Kidney (tissue), 14 donors: Measurements from ENCODE around the gene EFNA3. TPM values are rescaled to one million over a fixed set of nuclear protein-coding genes. Genes with fewer than 3 reads are reported as not detected.

Source experiments
- DNase-seq, 5 donors: peaks; one replicate each; pipeline ENCODE4 v3.0.0-alpha.2; 2013 to 2020
- FAIRE-seq: peaks from 2 replicates; lab custom pipeline; 2012; peaks lifted over from hg19 to GRCh38; lab: Jason Lieb, UNC
- H3K27ac ChIP-seq, 2 donors: one replicate each; pipeline ENCODE4 v1.7.0; 2013; ENCODE audit warnings: low read depth in 2 of 2, low read length in 2 of 2, inconsistent platforms in 1 of 2
- H3K27me3 ChIP-seq: one replicate; pipeline ENCODE4 v1.7.1; 2013; ENCODE audit warnings: low read length, inconsistent platforms; ENCODE audit not compliant: control insufficient read depth, insufficient read depth
- H3K36me3 ChIP-seq, 3 donors: one replicate each; pipeline versions ENCODE4 v1.7.0 to v1.7.1; 2013; ENCODE audit warnings: low read length in 3 of 3, control low read depth in 1 of 3, inconsistent platforms in 1 of 3; ENCODE audit not compliant: insufficient read depth in 3 of 3, control insufficient read depth in 2 of 3
- H3K4me1 ChIP-seq, 3 donors: one replicate each; pipeline versions ENCODE4 v1.7.0 to v1.7.1; 2013; ENCODE audit warnings: low read length in 3 of 3, inconsistent platforms in 1 of 3, low read depth in 1 of 3; ENCODE audit not compliant: control insufficient read depth in 2 of 3, insufficient read depth in 2 of 3
- H3K4me3 ChIP-seq, 3 donors: one replicate each; pipeline versions ENCODE4 v1.7.0 to v1.8.1; 2013; ENCODE audit warnings: low read length in 3 of 3, control low read depth in 1 of 3, inconsistent platforms in 1 of 3
- H3K9ac ChIP-seq, 3 donors: one replicate each; pipeline versions ENCODE4 v1.7.0 to v1.7.1; 2013; ENCODE audit warnings: low read length in 3 of 3, control low read depth in 1 of 3, inconsistent platforms in 1 of 3
- H3K9me3 ChIP-seq, 3 donors: one replicate each; pipeline versions ENCODE4 v1.7.0 to v1.7.1; 2013; ENCODE audit warnings: low read length in 3 of 3, control low read depth in 1 of 3, inconsistent platforms in 1 of 3; ENCODE audit not compliant: control insufficient read depth in 2 of 3, insufficient read depth in 1 of 3
- intact Hi-C: fragments of 100-400 bp; cut with DNase I; formaldehyde crosslinking; loops from one replicate; pipeline ENCODE4 v1.11.1; 2022
- polyA plus RNA-seq: library from polyadenylated mRNA; stranded (reverse); fragments of 350-450 nt; fragmentation: Illumina TruSeq; extraction: RNeasy Lipid Tissue Mini Kit (QIAGEN cat#74804); gene quantifications from one replicate; pipeline ENCODE4 v1.2.3, GENCODE V29; 2014; ENCODE audit warnings: low read depth, low replicate concordance; ENCODE audit not compliant: insufficient read depth
- total RNA-seq: library from RNA; stranded (reverse); fragmentation: NEBNext Ultra II Directional; extraction: Animal tissue kit (Norgen Biotek cat#: 25700); gene quantifications from one replicate; pipeline ENCODE4 v1.2.1, GENCODE V29; 2021
- TF ChIP-seq, protein P1 (sequence below): IDR thresholded peaks from 3 replicates; pipeline ENCODE4 v1.5.1; 2012; ENCODE audit warnings: mild to moderate bottlenecking, moderate library complexity, borderline replicate concordance; ENCODE audit not compliant: insufficient read depth; ENCODE audit errors: extremely low read depth
- donor health status: control.
- donor health status: control.
- donor health status: control.
- donor health status: control.
- donor health status: control.
- donor health status: DM: yes; HTN: yes; CAD: no.
- donor health status: Normal renal cell carcinoma (clear cell type).

EFNA3 gene
- total and polyA plus RNA-seq, 2 donors from 2014 or later = 1.2 to 1.7 TPM

DNA sequence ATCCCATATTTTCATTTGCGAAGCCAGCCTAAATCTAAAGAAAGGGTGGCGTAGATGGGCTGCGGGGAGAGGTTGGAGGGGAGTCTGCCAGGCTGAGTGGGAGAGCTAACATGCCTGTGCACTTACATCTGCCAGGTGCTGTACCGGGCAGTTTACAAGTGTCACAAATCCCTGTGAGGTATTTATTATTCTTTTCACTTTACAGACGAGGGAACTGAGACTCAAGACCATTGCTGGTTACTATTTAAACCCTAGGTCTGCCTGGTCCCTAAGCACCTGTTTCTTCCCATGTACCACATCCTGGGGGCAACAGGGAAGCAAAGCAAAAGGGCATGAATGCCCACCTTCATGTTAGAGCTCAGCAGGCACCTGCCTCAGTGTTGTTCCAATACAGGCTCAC lies 29.7 kb downstream of the EFNA3 start:
- Histone ChIP-seq H3K9ac (no peak overlapping the region), H3K36me3 (no peaks in the 10 kb centered on the region), H3K4me1 (peaks cover 0 to 7% (median 0%) of the 10 kb centered on the region in 3 donors), H3K27me3 (no peaks in the 10 kb centered on the region), H3K27ac (no peak overlapping the region), H3K9me3 (no peaks in the 10 kb centered on the region), H3K4me3 (no peak overlapping the region)
- TF ChIP-seq, protein P1, sequence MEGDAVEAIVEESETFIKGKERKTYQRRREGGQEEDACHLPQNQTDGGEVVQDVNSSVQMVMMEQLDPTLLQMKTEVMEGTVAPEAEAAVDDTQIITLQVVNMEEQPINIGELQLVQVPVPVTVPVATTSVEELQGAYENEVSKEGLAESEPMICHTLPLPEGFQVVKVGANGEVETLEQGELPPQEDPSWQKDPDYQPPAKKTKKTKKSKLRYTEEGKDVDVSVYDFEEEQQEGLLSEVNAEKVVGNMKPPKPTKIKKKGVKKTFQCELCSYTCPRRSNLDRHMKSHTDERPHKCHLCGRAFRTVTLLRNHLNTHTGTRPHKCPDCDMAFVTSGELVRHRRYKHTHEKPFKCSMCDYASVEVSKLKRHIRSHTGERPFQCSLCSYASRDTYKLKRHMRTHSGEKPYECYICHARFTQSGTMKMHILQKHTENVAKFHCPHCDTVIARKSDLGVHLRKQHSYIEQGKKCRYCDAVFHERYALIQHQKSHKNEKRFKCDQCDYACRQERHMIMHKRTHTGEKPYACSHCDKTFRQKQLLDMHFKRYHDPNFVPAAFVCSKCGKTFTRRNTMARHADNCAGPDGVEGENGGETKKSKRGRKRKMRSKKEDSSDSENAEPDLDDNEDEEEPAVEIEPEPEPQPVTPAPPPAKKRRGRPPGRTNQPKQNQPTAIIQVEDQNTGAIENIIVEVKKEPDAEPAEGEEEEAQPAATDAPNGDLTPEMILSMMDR = no peak
- intact Hi-C loops = no loop called here
- no peak for FAIRE-seq
- no peak for DNase-seq

DNA sequence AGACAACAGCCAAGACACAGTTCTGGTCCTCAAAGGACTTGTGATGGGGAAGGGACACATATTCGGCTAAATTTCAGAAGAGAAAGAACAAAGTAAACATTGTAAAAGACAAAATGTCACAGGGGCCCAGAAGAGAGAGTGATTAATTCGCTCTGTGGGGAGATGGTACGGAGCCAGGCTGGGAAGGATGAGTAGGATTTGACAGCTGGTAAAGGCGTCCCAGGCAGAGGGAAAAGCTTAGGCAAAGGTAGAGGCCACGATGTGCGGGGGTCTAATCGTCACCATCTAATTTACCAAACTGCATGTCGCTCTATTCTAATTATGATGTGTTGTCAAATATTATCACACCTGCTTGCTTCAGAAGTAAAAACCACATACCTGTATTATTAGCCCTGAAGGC lies 31.7 kb downstream of the EFNA3 start:
- Histone ChIP-seq H3K36me3 (no peaks in the 10 kb centered on the region), H3K27ac (no peak overlapping the region), H3K4me1 (peaks cover 0 to 1% (median 0%) of the 10 kb centered on the region in 3 donors), H3K27me3 (no peaks in the 10 kb centered on the region), H3K9me3 (no peaks in the 10 kb centered on the region), H3K4me3 (no peak overlapping the region), H3K9ac (no peak overlapping the region)
- TF ChIP-seq, protein P1 = no peak
- FAIRE-seq (no peak), DNase-seq (no peak)
- intact Hi-C loops = no loop called here

DNA sequence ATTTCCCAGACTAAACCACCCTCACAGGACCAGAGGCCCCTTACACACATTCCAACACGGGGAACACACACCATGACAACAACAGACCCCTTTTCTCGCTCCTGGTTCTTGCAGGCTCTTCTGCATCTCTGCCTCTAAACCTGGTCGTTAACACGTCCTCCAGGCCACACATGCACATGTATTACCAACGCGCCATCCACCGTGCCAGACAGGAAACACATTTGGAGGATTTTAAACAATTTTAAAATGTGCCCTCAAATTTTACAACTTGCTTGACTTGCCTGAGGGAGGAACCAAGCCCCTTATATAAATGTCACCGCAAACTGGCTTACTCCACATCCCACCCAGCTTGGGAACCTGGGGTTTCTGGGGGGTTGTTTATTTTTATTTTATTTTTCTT lies 32.2 kb downstream of the EFNA3 start:
- Histone ChIP-seq H3K9me3 (no peaks in the 10 kb centered on the region), H3K27ac (no peak overlapping the region), H3K4me3 (no peak overlapping the region), H3K4me1 (no peaks in the 10 kb centered on the region), H3K36me3 (no peaks in the 10 kb centered on the region), H3K9ac (no peak overlapping the region), H3K27me3 (no peaks in the 10 kb centered on the region)
- intact Hi-C loops = no loop called here
- TF ChIP-seq, protein P1 = no peak
- FAIRE-seq (no peak), DNase-seq (no peak)

DNA sequence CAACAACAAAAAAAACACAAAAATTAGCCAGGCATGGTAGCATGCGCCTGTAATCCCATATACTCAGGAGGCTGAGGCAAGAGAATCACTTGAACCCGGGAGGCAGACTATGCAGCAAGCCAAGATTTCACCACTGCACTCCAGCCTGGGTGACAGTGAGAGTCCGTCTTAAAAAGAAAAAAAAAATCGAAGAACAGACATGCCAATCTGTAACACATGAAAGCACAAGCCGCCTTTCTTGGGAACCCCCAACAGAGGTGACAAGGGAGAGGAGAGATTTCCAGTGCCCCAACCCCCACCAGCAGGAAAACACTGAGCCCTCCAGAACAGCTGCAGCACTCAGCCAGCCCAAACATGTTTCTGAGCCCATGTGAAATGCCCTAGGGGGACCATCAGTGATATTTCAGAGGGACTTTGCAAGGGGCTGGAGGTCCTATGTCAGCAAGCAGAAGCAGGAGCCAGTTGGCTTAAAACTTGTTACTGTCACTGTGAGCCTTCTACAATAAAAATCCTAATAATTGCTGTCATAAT lies 34.9 kb downstream of the EFNA3 start:
- Histone ChIP-seq H3K4me1 (no peaks in the 10 kb centered on the region), H3K27me3 (peaks cover 2% of the 10 kb centered on the region), H3K4me3 (no peak overlapping the region), H3K9me3 (no peaks in the 10 kb centered on the region), H3K36me3 (no peaks in the 10 kb centered on the region), H3K9ac (no peak overlapping the region), H3K27ac (no peak overlapping the region)
- TF ChIP-seq, protein P1 = no peak
- FAIRE-seq = no peak
- peak in 1 of 5 donors; percentile 29 for DNase-seq
- intact Hi-C loops = no loop called here
